8988T (cell line): Measurements from ENCODE around the gene CRISP1.
"Not testable (repeated sequence)": the region's sequence is repeated elsewhere in the genome, so short reads cannot be mapped to it uniquely, and the experiment has no call there.

ENCODE experiments used
- DNase-seq: peaks from one replicate; pipeline ENCODE4 v3.0.0; 2011

CRISP1 gene

GRCh38 chr6:49866485-49866943 lies at the start of gene CRISP1:
CRISP1 (minus strand) TSS chr6:49866535; CDS start chr6:49857400, 9,135 bp downstream.
- no peak for DNase-seq

GRCh38 chr6:49915035-49915434 lies 48.7 kb upstream of the CRISP1 start:
- no peak for DNase-seq

DNA sequence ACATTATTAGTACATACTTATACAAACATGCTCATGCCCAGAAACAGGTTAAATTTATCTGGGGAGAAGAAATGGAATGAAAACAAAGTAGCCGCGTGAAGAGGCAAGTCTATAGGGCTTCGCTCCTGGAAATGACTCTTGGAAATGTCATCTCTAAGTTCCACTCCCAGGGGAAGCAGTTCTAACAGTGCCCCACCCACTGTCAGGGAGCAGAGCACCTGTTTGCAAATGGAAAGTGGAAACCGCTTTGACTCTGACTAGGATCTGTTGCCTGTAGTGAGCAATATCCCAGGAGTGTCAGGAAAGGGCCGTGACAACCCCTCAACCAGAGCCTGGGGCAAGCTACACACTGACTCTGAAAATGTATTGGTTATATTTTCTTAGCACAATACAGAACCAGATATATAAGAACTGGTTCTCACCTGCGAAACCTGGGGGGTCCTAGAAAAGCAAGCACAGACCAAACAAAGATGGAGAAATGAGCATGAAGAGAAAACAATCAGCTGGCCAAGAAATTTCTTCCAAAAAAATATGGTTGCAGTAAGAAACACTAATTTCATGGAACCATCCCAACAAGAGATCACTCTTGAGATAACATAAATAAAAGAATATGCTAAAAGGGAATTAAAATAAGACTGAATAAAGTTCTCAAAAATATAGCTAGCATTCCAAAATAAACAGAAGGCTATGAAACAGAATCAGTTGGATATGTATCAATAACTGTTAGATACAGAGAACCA lies 47.5 kb upstream of the CRISP1 start:
- DNase-seq, result no peak

DNA sequence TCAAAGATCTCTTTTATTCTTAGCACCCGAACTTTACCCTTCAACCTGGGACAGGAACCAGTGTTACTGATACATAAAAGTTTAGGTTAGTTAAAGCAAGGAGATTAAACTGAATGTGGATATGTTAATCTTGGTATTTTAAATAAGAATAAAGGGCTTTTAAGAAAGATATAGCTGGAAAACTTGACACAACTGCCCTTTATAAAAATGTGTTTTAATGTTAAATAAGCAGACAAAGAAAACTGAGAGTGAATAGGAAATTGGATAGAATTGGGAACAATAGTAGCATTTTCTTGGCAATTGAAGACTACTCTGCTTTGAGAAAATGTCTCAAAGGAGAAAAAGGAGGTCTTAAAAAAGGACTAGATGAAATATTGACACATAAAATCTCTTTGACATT lies 45.9 kb upstream of the CRISP1 start:
- DNase-seq, result no peak

DNA sequence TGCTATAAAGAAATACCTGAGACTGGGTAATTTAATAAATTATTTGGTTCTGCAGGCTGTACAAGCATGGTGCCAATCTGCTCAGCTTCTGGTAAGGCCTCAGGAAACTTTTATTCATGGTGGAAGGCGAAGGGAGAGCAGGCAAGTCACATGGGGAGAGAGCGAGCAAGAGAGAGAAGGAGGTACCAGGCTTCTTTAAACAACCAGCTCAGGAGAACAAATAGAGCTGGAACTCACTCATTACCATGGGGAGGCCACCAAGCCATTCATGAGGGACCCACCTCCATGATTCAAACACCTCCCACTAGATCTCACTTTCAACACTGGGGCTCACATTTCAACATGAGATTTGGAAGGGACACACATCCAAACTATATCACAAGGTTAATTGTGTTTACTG lies 44.9 kb upstream of the CRISP1 start:
- no peak for DNase-seq

- no peak for DNase-seq
Measured at GRCh38 chr6:49909563-49909962, 43.2 kb upstream of the CRISP1 start.

DNA sequence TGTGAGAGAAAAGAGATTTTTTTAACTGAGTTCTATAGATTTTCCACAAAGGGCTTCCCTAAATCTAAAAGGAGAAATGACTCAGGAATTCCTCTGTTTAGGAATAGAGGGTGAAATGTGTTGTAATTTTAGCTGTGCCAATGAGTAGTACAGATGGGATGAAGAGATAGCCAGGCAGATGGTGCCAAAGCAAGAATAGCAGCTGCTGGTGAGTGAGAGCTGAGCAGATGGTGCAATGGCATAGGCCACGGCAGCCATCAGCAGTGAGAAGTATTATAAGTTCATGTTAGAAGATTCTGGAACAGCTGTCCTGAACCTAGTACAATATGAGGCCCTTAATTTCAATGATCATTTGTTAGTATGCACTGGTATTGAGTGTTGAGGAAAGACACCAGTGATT lies 40.2 kb upstream of the CRISP1 start:
- DNase-seq, result no peak

- DNase-seq, result no peak
Measured at GRCh38 chr6:49905296-49905695, 39.0 kb upstream of the CRISP1 start.

DNA sequence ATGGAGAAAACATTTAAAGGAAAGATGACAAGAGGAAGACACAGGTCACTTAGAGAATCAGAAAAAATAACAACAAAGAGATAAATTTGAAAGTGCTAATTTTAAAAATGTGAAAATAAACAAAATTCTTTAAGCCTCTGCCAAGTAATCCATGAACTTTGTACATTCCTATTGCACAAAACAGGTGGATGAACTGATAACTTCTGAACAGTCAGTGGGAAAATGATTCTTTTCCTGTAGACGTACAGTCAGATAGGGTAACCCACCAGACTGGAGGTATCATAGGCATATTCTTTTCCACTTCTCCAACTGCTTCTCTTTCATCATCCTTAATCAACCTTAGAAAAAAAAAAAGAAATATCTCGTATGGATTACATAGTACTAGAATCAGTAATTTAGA lies 36.5 kb upstream of the CRISP1 start:
- no peak for DNase-seq

DNA sequence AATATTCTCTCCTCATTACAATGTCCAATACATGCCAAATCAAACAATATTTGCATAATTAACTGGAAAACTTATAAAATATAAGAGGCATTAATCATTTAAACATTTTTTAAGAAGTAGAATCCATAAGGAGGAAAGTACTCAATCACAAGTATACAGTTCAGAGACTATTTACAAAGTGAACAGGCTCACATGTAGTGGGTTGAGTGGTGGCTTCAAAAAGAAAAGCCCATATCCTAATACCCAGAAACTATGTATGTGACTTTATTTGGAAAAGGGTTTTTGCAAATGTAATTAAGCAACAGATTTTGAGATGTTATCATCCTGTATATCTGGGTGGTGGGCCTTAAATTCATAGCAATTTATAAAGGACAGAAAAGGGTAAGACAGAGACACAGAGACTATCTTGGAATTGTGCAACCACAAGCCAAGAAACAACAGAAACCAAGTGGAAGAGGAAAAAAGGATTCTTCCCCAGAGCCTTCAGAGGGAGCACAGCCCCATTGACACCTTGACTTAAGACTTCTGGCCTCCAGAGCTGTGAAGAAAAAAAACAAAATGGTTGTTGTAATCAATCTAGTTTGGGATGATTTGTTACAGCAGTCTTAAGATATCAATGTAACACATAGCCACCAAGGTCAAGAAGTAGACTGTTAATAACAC lies 32.7 kb upstream of the CRISP1 start:
- no peak for DNase-seq

- not testable (repeated sequence) for DNase-seq
Measured at GRCh38 chr6:49895553-49895952, 29.2 kb upstream of the CRISP1 start.

DNA sequence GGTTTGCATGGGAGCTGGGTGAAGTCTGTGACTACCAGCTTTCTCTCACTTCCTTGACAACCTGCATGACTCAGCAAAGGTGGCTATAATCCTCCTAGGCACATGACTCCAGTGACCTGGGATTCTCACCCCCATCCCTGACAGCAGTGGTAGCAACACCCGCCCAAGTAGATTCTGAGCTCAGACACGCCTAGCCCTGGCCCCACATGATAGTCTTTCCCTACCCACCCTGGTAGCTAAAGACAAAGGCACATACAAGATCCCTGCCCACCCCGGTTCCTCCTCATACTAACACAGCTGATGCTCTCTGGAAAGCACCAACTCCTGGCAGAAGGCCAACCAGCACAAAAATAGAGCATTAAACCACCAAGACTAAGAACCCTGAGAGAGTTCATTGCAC lies 25.9 kb upstream of the CRISP1 start:
- no peak for DNase-seq

- no peak for DNase-seq
Measured at GRCh38 chr6:49890988-49891387, 24.7 kb upstream of the CRISP1 start.

GRCh38 chr6:49888742-49889431 lies 22.6 kb upstream of the CRISP1 start:
- DNase-seq, result no peak

GRCh38 chr6:49868951-49869529 lies 2.7 kb upstream of the CRISP1 start:
- DNase-seq, result no peak

GRCh38 chr6:49856282-49856681 lies 10.1 kb downstream of the CRISP1 start:
- DNase-seq, result no peak

- no peak for DNase-seq
Measured at GRCh38 chr6:49855221-49855620, 11.1 kb downstream of the CRISP1 start.

- no peak for DNase-seq
Measured at GRCh38 chr6:49852975-49853374, 13.4 kb downstream of the CRISP1 start.

DNA sequence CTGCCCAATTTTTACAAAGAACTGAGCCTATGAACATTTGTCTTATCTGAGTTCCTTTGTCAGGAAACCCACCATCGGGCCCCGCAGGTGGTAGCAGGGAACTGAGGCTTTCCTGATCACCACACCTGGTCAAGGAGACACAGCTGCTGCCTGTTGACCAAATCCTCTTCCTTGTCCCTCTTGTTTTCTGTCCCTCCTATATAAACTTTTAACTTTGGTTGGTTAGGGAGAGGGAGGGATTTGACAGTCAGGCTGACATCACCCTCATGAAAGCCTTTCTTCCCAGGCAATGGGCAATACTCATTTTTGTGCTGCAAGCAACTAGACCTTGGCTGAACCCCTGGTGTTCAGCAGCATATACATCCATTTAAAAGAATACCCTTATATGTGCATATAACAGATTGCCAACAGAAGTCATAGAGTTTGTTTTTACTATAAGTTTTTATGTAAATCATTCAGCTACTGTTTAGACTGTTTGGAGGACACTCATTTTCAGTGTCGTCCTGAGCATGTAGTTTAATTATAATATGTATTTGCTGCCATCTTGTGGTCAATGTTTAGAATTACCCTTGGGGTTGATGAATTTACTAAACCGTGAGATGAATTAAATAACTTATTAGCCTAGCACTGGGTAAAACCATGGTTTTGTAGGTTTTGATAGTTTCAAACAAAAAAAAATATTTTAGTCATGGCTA lies 17.0 kb downstream of the CRISP1 start:
- DNase-seq, result no peak

DNA sequence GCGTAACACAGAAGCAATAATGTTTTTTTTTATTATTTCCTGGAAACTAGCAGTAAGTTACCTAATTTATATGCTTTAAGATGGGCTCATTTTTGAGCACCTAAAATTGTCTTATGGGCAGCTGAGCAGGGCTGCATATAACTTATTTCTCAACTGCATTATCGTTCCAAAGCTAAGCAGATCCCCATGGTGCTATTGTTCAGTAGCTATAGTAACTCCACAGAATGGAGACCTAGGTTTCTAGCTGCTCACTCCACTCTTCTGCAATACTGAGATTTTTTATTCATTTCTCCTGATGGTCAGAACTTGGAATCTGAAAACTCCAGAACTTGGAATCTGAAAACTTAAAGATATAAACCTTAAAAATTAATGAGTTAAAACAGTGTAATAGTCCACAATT lies 18.7 kb downstream of the CRISP1 start:
- no peak for DNase-seq

DNA sequence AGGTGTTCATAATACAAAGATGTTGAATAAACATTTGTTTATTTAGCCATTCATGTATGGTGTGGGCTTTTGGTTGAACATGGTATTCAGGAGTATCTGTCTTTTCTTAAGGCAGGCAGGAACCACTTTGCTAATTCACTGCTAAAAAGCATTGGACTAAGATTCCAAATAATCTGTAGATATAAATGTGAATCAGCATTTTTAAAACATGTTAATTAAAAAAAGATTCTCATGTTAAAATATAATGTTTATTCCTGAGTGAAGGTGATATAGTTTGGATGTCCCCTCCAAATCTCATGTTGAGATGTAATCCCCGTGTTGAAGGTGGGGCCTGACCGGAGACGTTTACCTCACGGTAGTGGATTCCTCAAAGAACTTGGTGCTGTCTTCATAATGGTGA lies 19.3 kb downstream of the CRISP1 start:
- no peak for DNase-seq

DNA sequence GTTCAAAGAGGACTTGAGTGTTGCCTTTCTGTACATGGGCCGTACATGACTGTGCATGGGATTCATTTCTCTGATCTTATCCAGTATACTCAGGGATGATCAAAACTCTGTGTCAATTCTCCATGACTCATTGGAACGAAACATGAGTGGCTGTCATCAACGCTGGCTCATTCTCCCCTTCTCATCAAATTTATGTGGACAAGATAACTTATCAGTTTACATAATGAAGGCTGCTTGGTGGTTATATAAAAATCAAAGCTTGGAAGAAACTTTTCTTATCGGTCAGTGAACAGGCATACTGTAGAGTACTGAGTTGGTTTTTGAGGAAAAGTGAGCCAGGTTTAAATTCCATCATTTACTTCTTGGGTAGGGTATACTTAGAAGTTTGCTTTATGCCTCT lies 24.9 kb downstream of the CRISP1 start:
- no peak for DNase-seq

DNA sequence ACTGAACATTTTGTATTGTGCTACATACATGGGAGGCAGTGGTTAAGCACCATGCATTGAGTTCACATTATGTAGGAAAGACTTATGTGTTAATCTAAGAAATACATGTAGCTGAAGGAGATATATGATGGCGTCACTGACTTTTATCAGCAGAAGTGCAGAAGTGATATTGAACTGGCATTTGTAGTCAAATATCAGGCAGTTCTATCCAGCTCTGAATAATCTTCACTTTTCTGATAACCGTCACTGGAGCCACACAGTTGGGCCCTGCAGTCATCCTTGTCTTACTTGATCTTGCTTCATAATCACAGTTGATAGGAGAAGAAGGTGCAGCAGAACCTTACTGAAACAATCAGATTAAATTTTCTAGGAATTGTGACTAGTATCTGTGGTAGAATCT lies 26.4 kb downstream of the CRISP1 start:
- no peak for DNase-seq
